GM12872 (cell line): ENCODE results near the gene MRPS14.

Experiments
- TF ChIP-seq, protein P1 (sequence below): IDR thresholded peaks from 3 replicates; pipeline ENCODE4 v1.5.1; 2011; ENCODE audit warnings: low read depth, mild to moderate bottlenecking, low read length, moderate library complexity; ENCODE audit not compliant: insufficient read depth

MRPS14 gene

DNA sequence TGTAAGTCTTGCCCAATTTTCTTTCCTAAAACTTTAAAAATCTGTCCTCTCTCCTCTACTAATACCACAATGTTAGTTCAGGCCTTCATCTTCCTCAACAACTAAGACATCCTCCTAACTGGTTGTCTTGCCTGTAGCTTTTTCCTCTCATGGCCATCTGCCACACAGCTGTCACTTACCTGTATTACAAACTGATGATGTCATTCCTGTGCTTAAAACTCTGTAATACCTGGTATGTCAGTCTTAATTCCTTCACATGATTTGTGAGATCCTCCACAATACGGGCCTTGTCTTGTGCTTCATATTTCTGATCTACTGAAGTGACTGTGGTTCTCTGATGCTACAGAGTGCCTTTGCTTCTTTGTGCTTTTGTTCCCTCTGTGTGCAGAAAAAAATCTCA is 9.8 kb downstream of the MRPS14 start:
- TF ChIP-seq, protein P1, sequence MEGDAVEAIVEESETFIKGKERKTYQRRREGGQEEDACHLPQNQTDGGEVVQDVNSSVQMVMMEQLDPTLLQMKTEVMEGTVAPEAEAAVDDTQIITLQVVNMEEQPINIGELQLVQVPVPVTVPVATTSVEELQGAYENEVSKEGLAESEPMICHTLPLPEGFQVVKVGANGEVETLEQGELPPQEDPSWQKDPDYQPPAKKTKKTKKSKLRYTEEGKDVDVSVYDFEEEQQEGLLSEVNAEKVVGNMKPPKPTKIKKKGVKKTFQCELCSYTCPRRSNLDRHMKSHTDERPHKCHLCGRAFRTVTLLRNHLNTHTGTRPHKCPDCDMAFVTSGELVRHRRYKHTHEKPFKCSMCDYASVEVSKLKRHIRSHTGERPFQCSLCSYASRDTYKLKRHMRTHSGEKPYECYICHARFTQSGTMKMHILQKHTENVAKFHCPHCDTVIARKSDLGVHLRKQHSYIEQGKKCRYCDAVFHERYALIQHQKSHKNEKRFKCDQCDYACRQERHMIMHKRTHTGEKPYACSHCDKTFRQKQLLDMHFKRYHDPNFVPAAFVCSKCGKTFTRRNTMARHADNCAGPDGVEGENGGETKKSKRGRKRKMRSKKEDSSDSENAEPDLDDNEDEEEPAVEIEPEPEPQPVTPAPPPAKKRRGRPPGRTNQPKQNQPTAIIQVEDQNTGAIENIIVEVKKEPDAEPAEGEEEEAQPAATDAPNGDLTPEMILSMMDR = no peak

DNA sequence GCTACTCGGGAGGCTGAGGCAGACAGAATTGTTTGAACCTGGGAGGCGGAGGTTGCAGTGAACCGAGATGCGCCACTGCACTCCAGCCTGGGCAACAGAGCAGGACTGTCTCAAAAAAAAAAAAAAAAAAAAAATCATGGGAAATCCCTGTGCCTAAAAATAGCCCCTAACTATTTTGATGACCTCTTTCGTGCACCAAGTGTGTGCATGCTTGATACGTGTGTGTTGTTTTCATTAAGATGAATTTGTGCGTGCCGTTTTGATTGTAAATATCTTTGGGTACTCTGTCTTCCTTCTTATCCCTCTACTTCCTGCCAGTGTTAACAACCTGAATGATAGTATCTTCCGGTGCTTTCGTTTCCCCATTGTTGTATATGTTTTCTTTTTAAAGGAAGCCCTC is 13.7 kb downstream of the MRPS14 start:
- TF ChIP-seq, protein P1 = no peak

GRCh38 chr1:175005085-175005783 is 18.0 kb downstream of the MRPS14 start:
- TF ChIP-seq, protein P1 = no peak

GRCh38 chr1:175003521-175003920 is 19.7 kb downstream of the MRPS14 start:
- TF ChIP-seq, protein P1 = no peak

- TF ChIP-seq, protein P1 = no peak
These were observed 20.2 kb downstream of the MRPS14 start for GRCh38 chr1:175002910-175003517.

DNA sequence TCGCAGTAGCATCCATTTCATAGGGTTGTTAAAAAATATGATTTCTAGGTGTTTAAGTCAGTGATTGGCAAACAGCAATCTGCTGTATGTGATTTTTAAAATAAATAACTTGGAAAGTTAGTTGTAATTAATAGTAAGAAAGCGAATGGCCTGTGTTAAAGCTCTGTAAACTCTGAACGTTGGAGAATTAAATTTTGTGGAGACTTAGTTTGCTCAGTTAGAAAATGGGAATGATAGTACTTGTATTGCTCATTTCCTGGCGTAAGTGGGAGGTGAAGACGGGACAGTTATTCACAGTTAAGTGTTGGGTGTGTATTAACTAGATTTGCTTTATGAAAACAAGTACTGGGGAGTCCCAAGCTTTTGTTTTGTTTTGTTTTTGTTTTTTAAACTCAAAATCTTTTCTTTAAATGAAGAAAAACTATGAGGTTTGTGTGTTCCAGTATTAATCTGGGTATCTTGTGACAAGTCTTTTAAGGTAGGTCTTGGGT is 22.5 kb downstream of the MRPS14 start:
- TF ChIP-seq, protein P1 = no peak

DNA sequence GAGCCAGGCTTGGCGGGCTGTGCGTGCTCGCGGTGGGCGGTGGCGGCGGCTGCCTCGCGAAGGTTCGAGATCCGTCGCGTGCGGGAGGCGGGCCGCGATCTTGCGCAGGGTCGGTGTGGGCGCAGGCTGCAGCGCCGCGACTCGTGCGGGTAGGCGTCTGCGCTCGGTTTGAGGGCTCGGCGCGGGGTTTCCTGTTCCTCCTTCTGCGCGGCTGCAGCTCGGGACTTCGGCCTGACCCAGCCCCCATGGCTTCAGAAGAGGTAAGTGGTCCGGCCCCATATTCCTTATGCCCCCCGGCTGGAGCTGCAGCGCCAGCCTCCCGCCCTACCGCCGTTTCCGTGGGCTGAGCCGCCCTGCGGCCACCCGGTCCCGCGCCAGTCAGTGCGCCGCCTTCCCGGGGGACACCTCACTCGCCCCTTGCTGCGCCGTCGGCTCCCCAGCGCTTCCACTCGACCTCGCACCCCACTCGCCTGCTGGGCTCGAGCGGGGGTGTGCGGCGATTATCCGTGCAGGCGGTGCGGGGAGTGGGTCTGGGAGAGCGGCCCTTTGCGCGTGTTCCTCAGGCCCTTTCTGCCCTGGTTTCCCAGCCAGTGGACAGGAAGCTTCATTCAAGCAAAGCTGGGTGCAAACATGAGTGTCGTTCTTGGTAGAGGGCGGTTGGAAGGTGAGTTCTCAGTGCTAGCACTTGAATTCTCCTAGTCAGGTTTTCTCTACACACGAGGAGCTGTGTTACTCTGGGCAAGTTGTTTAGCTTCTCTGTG is 23.1 kb downstream of the MRPS14 start, which contains the start of gene CACYBP:
CACYBP (plus strand) TSS at position 12 of the 761 bp plus-strand sequence; CDS start at position 246, 234 bp downstream.
- TF ChIP-seq, protein P1 = no peak; the same call in 2 of the 3 replicates
